Omental fat pad (tissue), 4 donors: ENCODE data around the gene SLBP. TPM values are rescaled to one million over a fixed set of nuclear protein-coding genes. Genes with fewer than 3 reads are reported as not detected.

ENCODE experiments used
- ATAC-seq: fragments of 150-250 bp; one replicate; pipeline ENCODE4 v1.9.1; 2016; ENCODE audit warnings: mild to moderate bottlenecking, moderate library complexity; ENCODE audit not compliant: low FRiP score
- DNase-seq: peaks from one replicate; pipeline ENCODE4 v3.0.0-alpha.2; 2019; ENCODE audit warnings: low spot score
- total RNA-seq, 4 donors: library from RNA; depleted of rRNA; stranded (reverse); fragments of >200 nt; gene quantifications; one replicate each; pipeline ENCODE4 v1.1.0, GENCODE V29; 2016
- TF ChIP-seq, protein P1 (sequence below), 3 donors: fragments of 450-650 bp; IDR thresholded peaks; one replicate each; pipeline ENCODE4 v1.5.1; 2016 to 2017; ENCODE audit warnings: antibody characterized with exemption in 3 of 3, mild to moderate bottlenecking in 3 of 3, moderate library complexity in 2 of 3

The SLBP gene
- total RNA-seq, 4 donors from 2014 or later: 33.3 to 58.4 (median 40.3) TPM

DNA sequence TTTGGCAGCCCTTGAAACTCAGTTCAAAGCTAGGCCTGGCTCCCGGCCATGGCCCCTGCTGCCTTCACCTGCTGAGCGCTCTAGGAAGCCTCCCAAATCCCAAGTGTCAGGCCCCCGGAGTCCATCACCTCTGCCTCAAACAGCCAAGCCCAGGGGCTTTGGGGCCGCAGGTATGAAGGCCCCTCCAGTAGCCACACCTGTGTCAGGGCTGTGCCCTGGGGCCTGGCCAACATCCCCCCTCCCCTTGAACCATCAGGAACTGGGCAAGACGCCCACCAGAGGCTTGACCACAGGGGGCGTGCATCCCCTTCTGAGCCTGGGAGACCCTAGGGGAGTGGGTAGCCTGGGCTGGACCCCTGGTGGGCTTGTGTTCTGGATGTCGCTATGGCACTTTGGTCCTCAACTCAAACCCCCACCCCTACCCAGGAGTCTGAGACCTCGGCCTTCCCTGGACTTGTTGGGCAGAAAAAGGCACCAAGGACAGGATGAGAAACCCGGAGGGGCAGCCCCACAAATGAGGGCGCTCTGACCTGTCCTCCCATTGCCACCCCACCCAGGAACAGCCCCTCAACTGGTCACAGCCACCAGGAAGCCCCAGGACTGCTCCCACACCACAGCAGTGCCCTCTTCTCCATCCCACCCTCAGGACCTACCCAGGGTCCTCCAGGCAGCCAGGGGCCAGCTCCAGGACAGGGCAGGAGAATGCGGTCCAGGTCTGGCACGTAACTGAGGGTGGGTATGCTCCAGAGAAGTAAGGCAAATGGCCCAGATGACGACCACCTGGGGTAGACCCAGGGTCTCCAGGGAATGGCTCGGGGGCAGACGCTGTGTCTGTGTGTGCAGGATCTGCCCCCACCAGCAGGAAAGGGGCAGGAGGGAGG is 4.2 kb upstream of the SLBP start:
- DNase-seq (no peak), ATAC-seq (no peak)
- TF ChIP-seq, protein P1, sequence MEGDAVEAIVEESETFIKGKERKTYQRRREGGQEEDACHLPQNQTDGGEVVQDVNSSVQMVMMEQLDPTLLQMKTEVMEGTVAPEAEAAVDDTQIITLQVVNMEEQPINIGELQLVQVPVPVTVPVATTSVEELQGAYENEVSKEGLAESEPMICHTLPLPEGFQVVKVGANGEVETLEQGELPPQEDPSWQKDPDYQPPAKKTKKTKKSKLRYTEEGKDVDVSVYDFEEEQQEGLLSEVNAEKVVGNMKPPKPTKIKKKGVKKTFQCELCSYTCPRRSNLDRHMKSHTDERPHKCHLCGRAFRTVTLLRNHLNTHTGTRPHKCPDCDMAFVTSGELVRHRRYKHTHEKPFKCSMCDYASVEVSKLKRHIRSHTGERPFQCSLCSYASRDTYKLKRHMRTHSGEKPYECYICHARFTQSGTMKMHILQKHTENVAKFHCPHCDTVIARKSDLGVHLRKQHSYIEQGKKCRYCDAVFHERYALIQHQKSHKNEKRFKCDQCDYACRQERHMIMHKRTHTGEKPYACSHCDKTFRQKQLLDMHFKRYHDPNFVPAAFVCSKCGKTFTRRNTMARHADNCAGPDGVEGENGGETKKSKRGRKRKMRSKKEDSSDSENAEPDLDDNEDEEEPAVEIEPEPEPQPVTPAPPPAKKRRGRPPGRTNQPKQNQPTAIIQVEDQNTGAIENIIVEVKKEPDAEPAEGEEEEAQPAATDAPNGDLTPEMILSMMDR (IDR thresholded peaks at IDR 0.05): no peak

DNA sequence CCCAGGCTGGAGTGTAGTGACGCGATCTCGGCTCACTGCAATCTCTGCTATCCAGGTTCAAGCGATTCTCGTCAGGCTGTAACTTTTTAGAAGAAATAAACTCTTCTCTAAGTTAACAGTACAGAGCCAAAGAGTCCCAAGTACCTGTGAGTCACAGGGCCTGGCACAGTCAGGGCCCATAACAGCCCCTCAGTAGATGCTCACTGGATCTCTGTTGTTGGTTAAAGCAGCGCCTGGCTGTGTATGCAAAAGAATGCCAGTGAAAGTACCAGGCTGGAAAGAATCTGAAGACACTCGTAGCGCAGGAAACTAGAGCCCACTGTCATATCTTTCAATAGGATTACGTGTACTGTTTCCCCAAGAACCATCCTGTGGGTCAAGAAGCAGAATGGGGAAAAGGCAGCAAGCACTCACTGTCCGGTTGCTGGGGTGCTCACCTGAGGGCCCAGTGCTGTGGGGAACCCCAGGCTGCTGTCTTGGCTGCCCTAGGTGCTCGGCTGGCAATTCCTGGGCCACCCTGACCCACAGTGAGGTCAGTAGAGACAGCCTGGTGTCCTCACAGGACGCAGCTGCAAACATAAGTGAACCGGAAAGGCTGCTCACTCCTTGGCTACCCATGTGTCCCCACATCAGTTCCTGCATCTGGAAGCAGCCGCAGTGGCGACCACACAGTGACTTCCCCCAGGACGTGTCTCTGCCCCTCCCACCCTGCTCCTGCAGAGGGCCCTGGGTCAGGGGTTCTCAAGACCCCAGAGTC is 3.1 kb upstream of the SLBP start:
- DNase-seq: no peak
- TF ChIP-seq, protein P1 (IDR thresholded peaks at IDR 0.05): no peak
- no peak for ATAC-seq

DNA sequence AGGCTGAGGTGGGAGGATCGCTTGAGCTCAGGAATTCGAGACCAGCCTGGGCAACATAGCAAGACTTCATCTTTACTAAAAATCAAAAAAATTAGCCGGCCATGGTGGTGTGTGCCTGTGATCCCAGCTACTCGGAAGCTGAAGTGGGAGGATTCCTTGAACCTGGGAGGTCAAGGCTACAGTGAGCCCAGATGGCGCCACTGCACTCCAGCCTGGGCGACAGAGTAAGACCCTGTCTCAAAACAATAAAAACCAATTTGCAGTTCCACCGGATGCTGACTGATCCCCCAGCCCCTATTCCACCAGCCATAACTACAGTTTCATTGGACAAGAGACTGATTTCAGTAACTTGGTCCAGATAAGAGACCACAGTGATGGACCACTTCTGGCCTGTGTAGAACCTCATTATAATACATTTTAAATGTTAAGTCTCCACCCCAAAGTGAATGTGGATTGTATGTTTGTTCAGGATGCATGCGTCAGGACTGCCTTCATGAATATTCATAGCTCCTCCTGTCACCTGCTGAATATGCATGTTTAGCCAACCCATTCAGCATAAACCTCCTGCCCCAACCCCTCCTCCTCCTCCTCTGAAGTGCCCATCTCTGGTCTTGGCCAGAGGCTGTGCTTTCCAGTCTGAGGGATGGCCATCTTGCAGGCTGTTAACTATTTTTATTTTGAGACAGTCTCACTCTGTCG is 2.3 kb upstream of the SLBP start:
- TF ChIP-seq, protein P1 (IDR thresholded peaks at IDR 0.05): no peak
- no peak for DNase-seq
- no peak for ATAC-seq

DNA sequence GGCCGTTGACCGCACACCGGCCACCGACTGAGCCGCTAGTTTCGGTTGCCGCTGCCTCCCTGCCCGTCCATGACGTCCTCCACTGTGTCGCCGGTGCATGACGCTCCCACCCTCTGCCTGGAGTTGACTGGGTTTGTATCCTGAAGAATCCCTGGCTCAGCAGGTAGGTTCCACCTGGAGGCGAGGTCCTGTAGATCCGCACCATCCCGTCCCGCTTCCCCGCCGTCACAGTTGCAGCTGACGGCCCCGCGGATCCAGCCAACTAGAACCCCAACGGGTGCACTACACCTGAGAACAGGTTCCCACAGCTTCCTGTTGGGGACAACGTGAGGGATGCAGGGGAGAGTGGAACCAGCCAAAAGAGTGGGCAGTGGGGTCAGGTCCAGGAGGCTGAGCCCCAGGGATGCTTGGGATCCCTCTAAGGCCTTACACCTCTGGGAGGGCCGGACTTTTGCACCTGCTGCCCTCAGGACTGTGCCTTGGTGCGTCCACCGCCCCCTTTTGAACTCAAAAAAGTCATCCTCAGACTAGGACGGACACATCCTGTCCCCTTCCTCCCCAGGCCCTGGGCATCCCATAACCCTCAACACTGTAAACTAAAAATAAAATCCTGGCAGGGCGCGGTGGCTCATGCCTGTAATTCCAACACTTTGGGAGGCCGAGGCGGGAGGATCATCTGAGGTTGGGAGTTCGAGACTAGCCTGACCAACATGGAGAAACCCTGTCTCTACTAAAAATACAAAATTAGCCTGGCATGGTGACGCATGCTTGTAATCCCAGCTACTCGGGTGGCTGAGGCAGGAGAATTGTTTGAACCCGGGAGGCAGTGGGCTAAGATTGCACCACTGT is 1.1 kb upstream of the SLBP start:
- DNase-seq: no peak
- TF ChIP-seq, protein P1 (IDR thresholded peaks at IDR 0.05): no peak
- ATAC-seq: no peak

DNA sequence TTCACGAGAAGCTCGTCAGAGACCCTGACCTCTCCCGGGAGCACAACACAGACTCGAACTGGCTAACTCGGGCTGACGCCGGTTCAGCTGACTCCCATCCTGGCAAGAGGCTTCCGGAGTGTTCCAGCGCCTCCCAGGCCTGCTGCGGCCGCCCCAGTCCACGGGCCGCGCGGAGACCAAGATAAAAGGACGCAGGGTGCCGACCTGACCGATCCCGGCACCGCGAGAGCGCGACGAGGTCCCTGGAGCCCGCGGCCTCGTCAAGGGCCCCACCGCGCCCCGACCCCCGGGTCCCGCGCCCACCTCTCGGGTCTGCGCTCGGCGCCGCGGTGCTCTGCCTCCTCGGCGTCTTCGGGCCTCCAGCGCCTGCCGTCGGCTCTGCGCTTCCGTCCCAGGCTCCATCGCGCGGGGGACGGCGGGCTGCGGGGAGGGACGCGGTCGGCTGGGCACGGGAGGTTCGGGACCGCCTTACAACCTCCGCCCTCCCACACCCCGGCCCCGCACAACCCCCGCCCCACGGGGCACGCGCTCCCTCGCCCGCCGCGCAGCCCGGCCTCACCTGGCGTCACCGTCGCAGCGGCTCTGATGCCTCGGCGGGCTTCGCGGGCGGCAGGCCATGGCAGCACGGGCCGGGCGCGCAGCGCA is 426 bp downstream of the SLBP start:
- ATAC-seq (peak; percentile 55), DNase-seq (no peak)

More for the DNA sequence above, 426 bp downstream of the SLBP start:
- TF ChIP-seq, protein P1 (IDR thresholded peaks at IDR 0.05): no peak
